ENCODE data around the gene ZPR1. TPM values are rescaled to one million over a fixed set of nuclear protein-coding genes. Genes with fewer than 3 reads are reported as not detected.

ZPR1 gene
- total and polyA plus RNA-seq, 12 donors, result 5.5 to 44.7 (median 22.6) TPM

- no peak for TF ChIP-seq CTCF (IDR thresholded peaks at IDR 0.05)
- WGBS, 2 donors, result 69 to 80% methylated on average over 2 of the region's 2 CpGs
- DNase-seq (no peak), ATAC-seq (no peak)
- H3K27ac ChIP-seq, result no peak overlapping the region
- no peaks in the 10 kb centered on the region for H3K9me3 ChIP-seq
- no peaks in the 10 kb centered on the region for H3K27me3 ChIP-seq
- intact Hi-C loops (cut with DNase I), result loop anchor here in 7 of 10 donors (5.0 to 10.0 kb wide), 9 partner anchors 37 to 432 kb away; partner anchors contain the start of gene APOA1 (in 4 of the 7)
- no peaks in the 10 kb centered on the region for H3K36me3 ChIP-seq
- no peak overlapping the region for H3K4me3 ChIP-seq
- peaks cover 0 to 26% (median 10%) of the 10 kb centered on the region in 9 donors for H3K4me1 ChIP-seq
Measured at GRCh38 chr11:116794851-116795250, 7.0 kb upstream of the ZPR1 start.

- DNase-seq, result no peak
- intact Hi-C loops (cut with DNase I), result loop anchor here in 7 of 10 donors (5.0 to 10.0 kb wide), 9 partner anchors 39 to 434 kb away; partner anchors contain the start of gene APOA1 (in 4 of the 7)
- Histone ChIP-seq H3K4me3 (no peak overlapping the region), H3K27ac (no peak overlapping the region), H3K27me3 (no peaks in the 10 kb centered on the region), H3K4me1 (peaks cover 0 to 20% (median 10%) of the 10 kb centered on the region in 9 donors), H3K9me3 (no peaks in the 10 kb centered on the region), H3K36me3 (no peaks in the 10 kb centered on the region)
- ATAC-seq, result no peak
- TF ChIP-seq CTCF (IDR thresholded peaks at IDR 0.05), result no peak
- WGBS, 2 donors, result 97 to 100% methylated on average over 1 of the region's 1 CpG
Measured at GRCh38 chr11:116793772-116794097, 5.9 kb upstream of the ZPR1 start.

GRCh38 chr11:116792869-116793771 lies 5.3 kb upstream of the ZPR1 start:
- no peak overlapping the region for H3K4me3 ChIP-seq
- H3K27me3 ChIP-seq, result no peaks in the 10 kb centered on the region
- DNase-seq, result no peak
- no peak overlapping the region for H3K27ac ChIP-seq
- no peaks in the 10 kb centered on the region for H3K36me3 ChIP-seq
- WGBS, 2 donors, result 74 to 84% methylated on average over 8 of the region's 8 CpGs
- intact Hi-C loops (cut with DNase I), result loop anchor here in 7 of 10 donors (5.0 to 10.0 kb wide), 9 partner anchors 39 to 434 kb away; partner anchors contain the start of gene APOA1 (in 4 of the 7)
- H3K9me3 ChIP-seq, result no peaks in the 10 kb centered on the region
- ATAC-seq, result no peak
- H3K4me1 ChIP-seq, result peaks cover 0 to 22% (median 15%) of the 10 kb centered on the region in 9 donors
- TF ChIP-seq CTCF (IDR thresholded peaks at IDR 0.05), result no peak

GRCh38 chr11:116792144-116792868 lies 4.5 kb upstream of the ZPR1 start:
- TF ChIP-seq CTCF (IDR thresholded peaks at IDR 0.05), result no peak
- ATAC-seq, result no peak
- Histone ChIP-seq H3K4me3 (no peak overlapping the region), H3K27me3 (no peaks in the 10 kb centered on the region), H3K27ac (no peak overlapping the region), H3K36me3 (no peaks in the 10 kb centered on the region), H3K4me1 (peaks cover 2 to 18% (median 15%) of the 10 kb centered on the region in 9 donors), H3K9me3 (no peaks in the 10 kb centered on the region)
- WGBS, 2 donors, result 78% methylated on average over 8 of the region's 8 CpGs
- no peak for DNase-seq
- intact Hi-C loops (cut with DNase I), result loop anchor here in 7 of 10 donors (5.0 to 10.0 kb wide), 9 partner anchors 40 to 435 kb away; partner anchors contain the start of gene APOA1 (in 4 of the 7)

All from heart right ventricle (tissue), 16 donors.